K562 (cell line): ENCODE measurements around the gene FXYD1.

Source experiments
- CBX2 ChIP-seq: fragments of 200-600 bp; sonication (generic); IDR thresholded peaks from one replicate; pipeline ENCODE4 v1.6.1; 2012; ENCODE audit warnings: mild to moderate bottlenecking, low read length, inconsistent platforms; ENCODE audit not compliant: insufficient read depth, poor library complexity, severe bottlenecking
- NBN ChIP-seq: fragments of 450-650 bp; IDR thresholded peaks from 2 replicates; pipeline ENCODE4 v1.6.1; 2016; ENCODE audit warnings: low read depth, mild to moderate bottlenecking
- TF ChIP-seq, protein P1 (sequence below): fragments of 450-650 bp; formaldehyde crosslinking; IDR thresholded peaks from 2 replicates; pipeline ENCODE4 v1.4.0; 2020; ENCODE audit warnings: mild to moderate bottlenecking
- TF ChIP-seq, protein P2 (sequence below): fragments of 450-650 bp; IDR thresholded peaks from 2 replicates; pipeline ENCODE4 v1.7.1; 2018; ENCODE audit warnings: mild to moderate bottlenecking, low read depth; ENCODE audit not compliant: partially characterized antibody

DNA sequence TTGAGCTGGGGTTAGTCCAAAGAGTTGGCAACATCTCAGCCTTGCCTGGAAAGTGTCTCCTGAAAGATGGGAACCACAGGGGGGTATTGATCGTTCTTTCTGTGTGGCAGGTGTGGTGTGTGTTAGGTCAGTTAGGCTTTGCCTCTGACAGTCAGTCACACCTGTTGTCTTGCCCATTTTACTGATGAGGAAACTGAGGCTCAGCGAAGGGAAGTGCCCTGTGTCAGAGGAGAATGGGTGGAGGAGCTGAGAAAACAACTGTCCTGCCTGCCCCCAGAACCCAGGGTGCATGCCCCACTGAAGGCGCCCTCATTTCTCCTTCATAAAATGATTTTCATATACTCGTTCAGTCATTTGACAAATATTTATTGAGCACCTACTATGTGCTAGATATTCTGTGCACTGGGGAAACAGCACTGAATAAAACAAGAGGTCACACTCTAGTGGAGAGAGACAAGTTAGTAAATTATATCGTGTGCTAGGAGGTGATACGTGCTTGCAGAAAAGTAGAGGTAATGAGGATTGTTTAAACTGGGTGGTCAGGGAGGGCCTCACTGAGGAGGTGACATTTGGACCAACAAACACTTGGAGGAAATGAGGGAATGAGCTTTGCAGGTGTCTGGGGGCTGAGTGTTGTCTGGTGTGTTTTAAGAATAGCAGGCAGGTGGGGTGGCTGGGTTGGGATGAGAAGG is 17.5 kb downstream of the FXYD1 start:
- no peak for TF ChIP-seq NBN
- TF ChIP-seq, protein P1, sequence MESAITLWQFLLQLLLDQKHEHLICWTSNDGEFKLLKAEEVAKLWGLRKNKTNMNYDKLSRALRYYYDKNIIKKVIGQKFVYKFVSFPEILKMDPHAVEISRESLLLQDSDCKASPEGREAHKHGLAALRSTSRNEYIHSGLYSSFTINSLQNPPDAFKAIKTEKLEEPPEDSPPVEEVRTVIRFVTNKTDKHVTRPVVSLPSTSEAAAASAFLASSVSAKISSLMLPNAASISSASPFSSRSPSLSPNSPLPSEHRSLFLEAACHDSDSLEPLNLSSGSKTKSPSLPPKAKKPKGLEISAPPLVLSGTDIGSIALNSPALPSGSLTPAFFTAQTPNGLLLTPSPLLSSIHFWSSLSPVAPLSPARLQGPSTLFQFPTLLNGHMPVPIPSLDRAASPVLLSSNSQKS (CRISPR knock-in tag), result no peak
- no peak for TF ChIP-seq CBX2
- TF ChIP-seq, protein P2, sequence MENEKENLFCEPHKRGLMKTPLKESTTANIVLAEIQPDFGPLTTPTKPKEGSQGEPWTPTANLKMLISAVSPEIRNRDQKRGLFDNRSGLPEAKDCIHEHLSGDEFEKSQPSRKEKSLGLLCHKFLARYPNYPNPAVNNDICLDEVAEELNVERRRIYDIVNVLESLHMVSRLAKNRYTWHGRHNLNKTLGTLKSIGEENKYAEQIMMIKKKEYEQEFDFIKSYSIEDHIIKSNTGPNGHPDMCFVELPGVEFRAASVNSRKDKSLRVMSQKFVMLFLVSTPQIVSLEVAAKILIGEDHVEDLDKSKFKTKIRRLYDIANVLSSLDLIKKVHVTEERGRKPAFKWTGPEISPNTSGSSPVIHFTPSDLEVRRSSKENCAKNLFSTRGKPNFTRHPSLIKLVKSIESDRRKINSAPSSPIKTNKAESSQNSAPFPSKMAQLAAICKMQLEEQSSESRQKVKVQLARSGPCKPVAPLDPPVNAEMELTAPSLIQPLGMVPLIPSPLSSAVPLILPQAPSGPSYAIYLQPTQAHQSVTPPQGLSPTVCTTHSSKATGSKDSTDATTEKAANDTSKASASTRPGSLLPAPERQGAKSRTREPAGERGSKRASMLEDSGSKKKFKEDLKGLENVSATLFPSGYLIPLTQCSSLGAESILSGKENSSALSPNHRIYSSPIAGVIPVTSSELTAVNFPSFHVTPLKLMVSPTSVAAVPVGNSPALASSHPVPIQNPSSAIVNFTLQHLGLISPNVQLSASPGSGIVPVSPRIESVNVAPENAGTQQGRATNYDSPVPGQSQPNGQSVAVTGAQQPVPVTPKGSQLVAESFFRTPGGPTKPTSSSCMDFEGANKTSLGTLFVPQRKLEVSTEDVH, result no peak
